Fibroblast of lung (primary cell): ENCODE data around the gene KRTAP16-1. TPM values are rescaled to one million over a fixed set of nuclear protein-coding genes. Genes with fewer than 3 reads are reported as not detected.

Experiments
- DNase-seq, 2 donors: peaks; one replicate each; pipeline versions ENCODE4 v3.0.0 to v3.0.0-alpha.2; 2010; ENCODE audit warnings: low read depth in 2 of 2
- H2AFZ ChIP-seq: 2 replicates; pipeline ENCODE4 v1.5.1; 2012; ENCODE audit warnings: low read length, control low read depth, inconsistent platforms
- H3K27ac ChIP-seq: 2 replicates; pipeline ENCODE4 v1.5.1; 2011; ENCODE audit warnings: low read length, control low read depth; ENCODE audit not compliant: insufficient read depth
- H3K27me3 ChIP-seq: 2 replicates; pipeline ENCODE4 v1.5.1; 2011; ENCODE audit warnings: mild to moderate bottlenecking, low read length; ENCODE audit not compliant: control insufficient read depth, insufficient read depth
- H3K36me3 ChIP-seq: 2 replicates; pipeline ENCODE4 v1.5.1; 2011; ENCODE audit warnings: low read length; ENCODE audit not compliant: control insufficient read depth, insufficient read depth
- H3K4me1 ChIP-seq: 2 replicates; pipeline ENCODE4 v1.5.1; 2011; ENCODE audit warnings: low read length; ENCODE audit not compliant: control insufficient read depth, insufficient read depth; ENCODE audit errors: extremely low read depth
- H3K4me2 ChIP-seq: 2 replicates; pipeline ENCODE4 v1.5.1; 2011; ENCODE audit warnings: low read length, control low read depth; ENCODE audit not compliant: insufficient read depth; ENCODE audit errors: extremely low read depth
- H3K4me3 ChIP-seq, 4 experiments: fragments of 200-600 bp in 1 of 4; sonication (generic) in 1 of 4; replicated peaks in 1 of 4; 2 replicates each; pipeline ENCODE4 v1.5.1; 2011 to 2016; ENCODE audit warnings: low read length in 4 of 4, low read depth in 3 of 4, mild to moderate bottlenecking in 3 of 4, control low read depth in 2 of 4, inconsistent platforms in 1 of 4, mixed read lengths in 1 of 4; ENCODE audit not compliant: insufficient read depth in 1 of 4; ENCODE audit errors: control extremely low read depth in 1 of 4
- H3K79me2 ChIP-seq: 2 replicates; pipeline ENCODE4 v1.5.1; 2012; ENCODE audit warnings: mild to moderate bottlenecking, low read length, inconsistent platforms; ENCODE audit not compliant: control insufficient read depth, insufficient read depth
- H3K9ac ChIP-seq: 2 replicates; pipeline ENCODE4 v1.5.1; 2011; ENCODE audit warnings: mild to moderate bottlenecking, low read length, control low read depth; ENCODE audit not compliant: insufficient read depth
- H3K9me3 ChIP-seq: 2 replicates; pipeline ENCODE4 v1.5.1; 2012; ENCODE audit warnings: low read depth, low read length; ENCODE audit not compliant: control insufficient read depth, insufficient read depth
- H4K20me1 ChIP-seq: 2 replicates; pipeline ENCODE4 v1.5.1; 2011; ENCODE audit warnings: low read length; ENCODE audit not compliant: control insufficient read depth, insufficient read depth; ENCODE audit errors: extremely low read depth
- EZH2 ChIP-seq: IDR thresholded peaks from 2 replicates; pipeline ENCODE4 v1.5.1; 2012; ENCODE audit warnings: low read length, control low read depth, mild to moderate bottlenecking; ENCODE audit errors: missing control alignments
- polyA minus RNA-seq: library from RNA; depleted of rRNA, polyadenylated mRNA; stranded (reverse); fragments of >200 nt; gene quantifications from 2 replicates; pipeline ENCODE4 v1.2.3, GENCODE V29; 2011; ENCODE audit warnings: low replicate concordance
- polyA plus RNA-seq, 2 donors: library from polyadenylated mRNA; depleted of rRNA in 1 of 2; stranded (reverse) in 1 of 2; unstranded in 1 of 2; fragments of >200 nt; gene quantifications; 2 replicates each; pipeline ENCODE4 v1.2.1, GENCODE V29; 2011 to 2012; ENCODE audit warnings: missing spikeins in 1 of 2
- total RNA-seq: library from RNA; depleted of rRNA; stranded (reverse); fragments of >200 nt; gene quantifications from 2 replicates; pipeline ENCODE4 v1.2.1, GENCODE V29; 2014
- TF ChIP-seq, protein P1 (sequence below), 2 donors: IDR thresholded peaks in 1 of 2; conservative IDR thresholded peaks in 1 of 2; 1 replicate in 1 of 2; 2 replicates in 1 of 2; pipeline ENCODE4 v1.5.1; 2011 to 2012; ENCODE audit warnings: low read length in 2 of 2, control low read depth in 1 of 2, inconsistent platforms in 1 of 2, low read depth in 1 of 2, mild to moderate bottlenecking in 1 of 2

KRTAP16-1 gene, protein sequence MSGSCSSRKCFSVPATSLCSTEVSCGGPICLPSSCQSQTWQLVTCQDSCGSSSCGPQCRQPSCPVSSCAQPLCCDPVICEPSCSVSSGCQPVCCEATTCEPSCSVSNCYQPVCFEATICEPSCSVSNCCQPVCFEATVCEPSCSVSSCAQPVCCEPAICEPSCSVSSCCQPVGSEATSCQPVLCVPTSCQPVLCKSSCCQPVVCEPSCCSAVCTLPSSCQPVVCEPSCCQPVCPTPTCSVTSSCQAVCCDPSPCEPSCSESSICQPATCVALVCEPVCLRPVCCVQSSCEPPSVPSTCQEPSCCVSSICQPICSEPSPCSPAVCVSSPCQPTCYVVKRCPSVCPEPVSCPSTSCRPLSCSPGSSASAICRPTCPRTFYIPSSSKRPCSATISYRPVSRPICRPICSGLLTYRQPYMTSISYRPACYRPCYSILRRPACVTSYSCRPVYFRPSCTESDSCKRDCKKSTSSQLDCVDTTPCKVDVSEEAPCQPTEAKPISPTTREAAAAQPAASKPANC
- total RNA-seq (not detected in 2 replicates), polyA plus RNA-seq (not detected in 2 replicates), polyA minus RNA-seq (not detected in 2 replicates)
- polyA plus RNA-seq (2012) = not detected in 2 replicates

DNA sequence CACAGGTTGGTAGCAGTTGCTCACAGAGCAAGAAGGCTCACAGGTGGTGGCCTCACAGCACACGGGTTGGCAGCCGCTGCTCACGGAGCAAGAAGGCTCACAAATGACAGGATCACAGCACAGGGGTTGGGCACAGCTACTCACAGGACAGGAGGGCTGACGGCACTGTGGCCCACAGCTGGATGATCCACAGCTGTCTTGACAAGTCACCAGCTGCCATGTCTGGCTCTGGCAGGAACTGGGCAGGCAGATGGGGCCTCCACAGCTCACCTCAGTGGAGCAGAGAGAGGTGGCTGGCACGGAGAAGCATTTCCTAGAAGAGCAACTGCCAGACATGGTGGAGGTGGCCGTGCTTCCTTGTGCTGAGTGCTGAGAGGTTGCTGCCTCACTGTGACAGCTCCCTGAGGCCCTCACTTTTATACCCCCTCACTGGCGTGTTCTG lies at the start of gene KRTAP16-1:
KRTAP16-1 (minus strand) TSS at position 392 of the 442 bp plus-strand sequence; CDS start at position 336, 56 bp downstream.
- no peak within 1 kb of the TSS for H3K9ac ChIP-seq
- TF ChIP-seq EZH2 = no peak
- TF ChIP-seq, protein P1, sequence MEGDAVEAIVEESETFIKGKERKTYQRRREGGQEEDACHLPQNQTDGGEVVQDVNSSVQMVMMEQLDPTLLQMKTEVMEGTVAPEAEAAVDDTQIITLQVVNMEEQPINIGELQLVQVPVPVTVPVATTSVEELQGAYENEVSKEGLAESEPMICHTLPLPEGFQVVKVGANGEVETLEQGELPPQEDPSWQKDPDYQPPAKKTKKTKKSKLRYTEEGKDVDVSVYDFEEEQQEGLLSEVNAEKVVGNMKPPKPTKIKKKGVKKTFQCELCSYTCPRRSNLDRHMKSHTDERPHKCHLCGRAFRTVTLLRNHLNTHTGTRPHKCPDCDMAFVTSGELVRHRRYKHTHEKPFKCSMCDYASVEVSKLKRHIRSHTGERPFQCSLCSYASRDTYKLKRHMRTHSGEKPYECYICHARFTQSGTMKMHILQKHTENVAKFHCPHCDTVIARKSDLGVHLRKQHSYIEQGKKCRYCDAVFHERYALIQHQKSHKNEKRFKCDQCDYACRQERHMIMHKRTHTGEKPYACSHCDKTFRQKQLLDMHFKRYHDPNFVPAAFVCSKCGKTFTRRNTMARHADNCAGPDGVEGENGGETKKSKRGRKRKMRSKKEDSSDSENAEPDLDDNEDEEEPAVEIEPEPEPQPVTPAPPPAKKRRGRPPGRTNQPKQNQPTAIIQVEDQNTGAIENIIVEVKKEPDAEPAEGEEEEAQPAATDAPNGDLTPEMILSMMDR (conservative IDR thresholded peaks at IDR 0.05 in 1 of 2, IDR thresholded peaks at IDR 0.05 in 1 of 2; ENCODE audit: low read depth in 1 of 2, low read length in 2 of 2) = no peak
- no peaks in the 10 kb centered on the region for H3K4me1 ChIP-seq
- DNase-seq = no peak
- no peak within 1 kb of the TSS for H3K4me3 ChIP-seq
- peaks cover 9% of the 10 kb centered on the region for H3K27me3 ChIP-seq
- no peak within 1 kb of the TSS for H3K4me2 ChIP-seq
- H3K27ac ChIP-seq = no peak within 1 kb of the TSS
- H2AFZ ChIP-seq = no peak within 1 kb of the TSS
- H3K9me3 ChIP-seq = no peaks in the 10 kb centered on the region
- H3K36me3 ChIP-seq = no peaks in the 10 kb centered on the region
- H3K79me2 ChIP-seq = no peaks in the 10 kb centered on the region
- H4K20me1 ChIP-seq = no peaks in the 10 kb centered on the region

DNA sequence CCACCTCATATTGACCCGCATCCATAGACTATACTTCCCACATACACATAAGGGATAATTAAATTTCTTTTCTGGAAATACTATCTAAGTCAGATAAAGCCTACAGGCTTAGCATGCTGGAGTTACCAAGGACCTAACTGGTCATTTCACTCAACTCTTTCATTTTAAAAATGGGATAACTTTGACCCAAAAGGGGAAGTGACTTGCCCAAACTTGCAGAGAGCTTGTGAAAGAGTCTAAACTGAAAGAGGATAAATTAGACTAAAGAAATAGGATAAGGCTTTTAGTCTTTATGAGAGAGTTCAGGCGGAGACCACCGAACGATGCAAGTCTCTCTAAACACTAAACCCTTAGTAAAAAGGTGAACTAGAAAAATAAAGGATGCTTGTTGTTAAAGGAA lies 45.4 kb upstream of the KRTAP16-1 start:
- Histone ChIP-seq H3K9me3 (no peaks in the 10 kb centered on the region), H4K20me1 (peaks cover 2% of the 10 kb centered on the region), H2AFZ (no peak overlapping the region), H3K4me1 (no peaks in the 10 kb centered on the region), H3K4me2 (no peak overlapping the region), H3K9ac (no peak overlapping the region), H3K27ac (no peak overlapping the region), H3K4me3 (no peak overlapping the region), H3K27me3 (peaks cover 10% of the 10 kb centered on the region), H3K79me2 (no peaks in the 10 kb centered on the region), H3K36me3 (no peaks in the 10 kb centered on the region)
- DNase-seq = no peak
- TF ChIP-seq, protein P1 (conservative IDR thresholded peaks at IDR 0.05 in 1 of 2, IDR thresholded peaks at IDR 0.05 in 1 of 2; ENCODE audit: low read depth in 1 of 2, low read length in 2 of 2) = no peak
- TF ChIP-seq EZH2 = no peak

DNA sequence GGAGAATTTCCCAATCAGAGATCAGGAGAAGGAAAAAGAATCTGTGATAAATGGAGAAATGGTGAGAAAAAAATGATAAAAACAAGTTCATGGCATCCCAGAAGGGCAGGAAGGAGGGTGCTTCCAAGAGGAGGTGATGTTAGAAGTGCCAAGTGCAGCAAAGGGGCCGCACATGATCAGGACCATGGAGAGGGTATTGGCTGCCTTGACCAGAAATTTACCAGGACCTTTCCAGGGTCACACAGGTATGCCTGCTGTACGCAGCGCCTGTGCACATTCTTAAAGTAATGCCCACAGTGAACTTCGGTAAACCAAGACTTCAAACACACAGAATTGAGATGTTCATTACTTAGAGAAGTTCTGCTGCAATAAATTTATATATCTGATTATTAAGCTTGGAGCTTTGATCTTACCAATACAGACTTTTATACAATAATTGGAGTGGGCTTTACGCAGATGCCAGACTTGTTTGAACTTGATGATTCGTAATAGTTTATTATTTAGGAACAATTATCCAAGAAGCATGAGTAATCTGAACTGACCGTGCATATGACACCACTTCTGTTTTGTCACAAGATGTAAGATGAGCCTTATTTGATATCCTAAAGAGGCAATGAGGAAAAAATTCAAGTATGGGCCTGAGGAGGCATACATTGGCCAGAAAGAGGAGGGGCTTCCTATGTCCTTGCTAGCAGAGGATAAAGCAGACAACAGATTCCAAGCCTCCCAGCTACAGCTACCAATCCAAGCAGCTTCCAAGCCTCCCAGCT lies 43.7 kb upstream of the KRTAP16-1 start:
- Histone ChIP-seq H3K27me3 (peaks cover 10% of the 10 kb centered on the region), H3K4me1 (no peaks in the 10 kb centered on the region), H4K20me1 (peaks cover 2% of the 10 kb centered on the region), H3K4me2 (no peak overlapping the region), H3K36me3 (no peaks in the 10 kb centered on the region), H3K9me3 (no peaks in the 10 kb centered on the region), H3K9ac (no peak overlapping the region), H3K79me2 (no peaks in the 10 kb centered on the region), H3K27ac (no peak overlapping the region), H3K4me3 (no peak overlapping the region), H2AFZ (no peak overlapping the region)
- no peak for TF ChIP-seq EZH2
- TF ChIP-seq, protein P1 (conservative IDR thresholded peaks at IDR 0.05 in 1 of 2, IDR thresholded peaks at IDR 0.05 in 1 of 2; ENCODE audit: low read depth in 1 of 2, low read length in 2 of 2) = no peak
- no peak for DNase-seq
